ENCODE results near the gene VEPH1.

Gene VEPH1

DNA sequence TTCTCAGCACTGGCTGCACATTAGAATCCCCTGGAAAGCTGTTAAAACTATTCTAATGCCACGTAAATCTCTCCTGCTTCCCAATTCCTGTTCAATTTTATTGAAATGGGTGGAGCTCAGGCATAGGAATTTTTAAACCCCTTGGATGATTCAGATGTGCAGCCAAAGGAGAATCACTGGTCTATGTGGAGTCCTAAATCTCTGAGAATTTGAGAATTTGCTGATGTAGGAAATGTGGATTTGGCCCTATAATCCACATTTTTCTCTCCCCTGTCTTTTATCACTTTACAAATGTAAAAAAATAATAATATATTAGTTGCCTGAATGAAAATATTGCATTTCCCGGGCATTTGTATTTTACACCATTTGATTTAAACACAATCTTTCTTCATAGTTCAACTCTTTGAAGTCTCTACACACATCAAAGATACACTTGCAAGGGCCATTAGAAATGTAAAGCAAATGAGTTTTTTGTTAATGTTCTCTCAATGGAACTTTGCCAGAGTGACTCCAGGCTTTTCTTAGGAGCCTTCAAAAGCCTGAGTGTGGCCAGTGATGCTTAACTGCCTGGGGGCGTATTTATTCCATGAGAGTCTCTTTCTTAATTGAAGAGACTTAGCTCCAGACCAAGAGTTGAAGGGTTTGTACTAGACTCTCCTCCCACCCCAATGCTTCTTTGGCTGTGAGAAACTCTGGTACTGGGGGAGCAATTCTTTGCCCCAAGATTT, 115.3 kb downstream of the VEPH1 start:
- no peak for DNase-seq (ENCODE audit: insufficient read length, low spot score)
- no peak for FAIRE-seq
- no peak for TF ChIP-seq POLR2AphosphoS5 (IDR thresholded peaks at IDR 0.05; ENCODE audit: low read depth, low read length)
- TF ChIP-seq POLR2A (IDR thresholded peaks at IDR 0.05; ENCODE audit: low read depth, low read length) = no peak
- TF ChIP-seq SPI1 (IDR thresholded peaks at IDR 0.05; ENCODE audit: low read depth, low read length) = no peak
- no peak for TF ChIP-seq POU2F2 (IDR thresholded peaks at IDR 0.05; ENCODE audit: low read depth, low read length)
- TF ChIP-seq TAF1 (IDR thresholded peaks at IDR 0.05; ENCODE audit: low read depth, low read length) = no peak
- TF ChIP-seq PAX5 (IDR thresholded peaks at IDR 0.05; ENCODE audit: insufficient read depth, low read length, severe bottlenecking) = no peak

DNA sequence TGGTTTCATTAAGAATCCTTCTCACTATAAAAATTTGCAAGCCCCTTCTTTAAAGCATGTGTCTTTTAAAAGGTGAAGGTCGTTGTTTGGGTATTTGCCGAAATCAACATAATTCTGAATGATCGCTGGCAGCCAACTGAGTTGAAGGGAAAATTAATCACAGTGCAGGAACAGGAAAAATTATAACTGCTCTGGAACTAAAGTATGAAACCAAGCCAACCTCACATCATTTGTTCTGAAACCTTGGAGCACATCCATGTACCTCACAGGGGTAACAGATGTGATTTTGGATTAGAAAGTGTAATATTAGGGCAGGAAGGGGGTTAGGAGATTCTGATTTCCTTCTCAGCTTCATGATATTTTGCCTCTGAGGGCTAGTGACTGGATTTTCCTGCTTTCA, 118.7 kb downstream of the VEPH1 start:
- TF ChIP-seq TAF1 (IDR thresholded peaks at IDR 0.05; ENCODE audit: low read depth, low read length) (no peak), POLR2A (IDR thresholded peaks at IDR 0.05; ENCODE audit: low read depth, low read length) (no peak), PAX5 (IDR thresholded peaks at IDR 0.05; ENCODE audit: insufficient read depth, low read length, severe bottlenecking) (no peak), SPI1 (IDR thresholded peaks at IDR 0.05; ENCODE audit: low read depth, low read length) (no peak), POLR2AphosphoS5 (IDR thresholded peaks at IDR 0.05; ENCODE audit: low read depth, low read length) (no peak), POU2F2 (IDR thresholded peaks at IDR 0.05; ENCODE audit: low read depth, low read length) (no peak)
- DNase-seq (ENCODE audit: insufficient read length, low spot score) (no peak), FAIRE-seq (no peak)

DNA sequence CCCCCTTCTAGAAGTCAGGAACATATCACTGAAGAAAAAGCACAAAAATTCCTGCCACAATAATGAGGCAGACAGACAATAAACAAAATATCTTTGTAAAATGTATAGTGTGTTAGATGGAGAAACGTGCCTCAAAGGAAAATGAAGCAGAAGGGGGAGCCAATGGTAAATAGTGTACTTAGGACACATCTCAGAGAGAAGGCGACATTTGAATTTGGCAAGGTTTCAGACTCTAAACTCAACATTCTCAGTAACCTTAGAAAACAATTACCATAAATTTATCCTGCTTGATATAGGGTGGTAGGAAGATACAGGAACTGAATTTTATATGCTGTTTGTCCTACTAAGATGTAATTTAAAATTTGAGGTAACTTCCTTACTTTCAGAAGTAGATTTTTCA, 119.2 kb downstream of the VEPH1 start:
- FAIRE-seq = no peak
- DNase-seq (ENCODE audit: insufficient read length, low spot score) = no peak
- TF ChIP-seq POLR2A (IDR thresholded peaks at IDR 0.05; ENCODE audit: low read depth, low read length) (no peak), SPI1 (IDR thresholded peaks at IDR 0.05; ENCODE audit: low read depth, low read length) (no peak), TAF1 (IDR thresholded peaks at IDR 0.05; ENCODE audit: low read depth, low read length) (no peak)

DNA sequence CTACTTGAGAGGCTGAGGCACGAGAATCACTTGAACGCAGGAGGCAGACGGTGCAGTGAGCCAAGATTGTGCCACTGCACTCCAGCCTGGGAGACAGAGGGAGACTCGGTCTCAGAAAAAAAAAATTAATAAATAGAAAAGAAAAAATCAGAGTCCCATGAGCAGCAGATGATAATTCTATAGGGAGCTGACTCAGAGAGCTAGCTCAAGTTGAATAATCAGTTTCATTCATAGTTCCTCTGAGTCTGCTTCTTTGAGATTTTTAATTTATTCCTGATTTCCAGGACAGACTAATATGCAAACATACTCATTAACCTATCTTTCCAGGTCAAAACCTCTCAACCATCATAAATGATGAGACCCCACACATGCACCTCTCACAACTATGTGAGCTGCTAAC, 121.6 kb downstream of the VEPH1 start:
- TF ChIP-seq PAX5 (IDR thresholded peaks at IDR 0.05; ENCODE audit: insufficient read depth, low read length, severe bottlenecking) (no peak), POU2F2 (IDR thresholded peaks at IDR 0.05; ENCODE audit: low read depth, low read length) (no peak), TAF1 (IDR thresholded peaks at IDR 0.05; ENCODE audit: low read depth, low read length) (no peak), SPI1 (IDR thresholded peaks at IDR 0.05; ENCODE audit: low read depth, low read length) (no peak)
- no peak for DNase-seq (ENCODE audit: insufficient read length, low spot score)
- FAIRE-seq = no peak

DNA sequence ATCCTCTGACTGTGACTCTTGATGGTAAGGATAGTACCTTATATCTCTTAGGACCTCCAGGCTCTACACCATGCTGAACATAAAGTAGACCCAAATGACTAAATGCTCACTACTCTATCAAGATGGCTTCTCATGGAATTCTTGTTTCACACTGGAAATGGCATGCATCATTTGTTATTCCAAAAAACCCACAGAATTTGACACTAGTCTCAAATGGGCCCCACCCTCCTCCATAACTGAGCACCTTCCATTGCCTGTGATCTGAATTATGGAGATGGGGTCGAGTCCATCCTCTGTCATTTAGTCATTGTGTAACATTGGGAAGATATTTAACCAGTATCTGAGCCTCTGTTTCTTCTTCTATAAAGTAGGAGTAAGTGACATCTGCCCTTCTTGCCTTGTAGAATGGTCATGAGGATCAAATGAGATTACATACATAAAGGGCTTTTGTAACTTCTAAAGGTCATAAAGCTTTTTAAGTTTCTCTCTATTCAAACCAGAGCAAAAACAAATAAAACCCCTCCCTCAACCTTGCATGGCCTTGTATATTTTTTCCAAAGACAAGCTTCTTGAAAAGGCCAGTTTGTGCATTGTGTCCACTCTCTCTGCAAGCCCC, 123.6 kb downstream of the VEPH1 start:
- no peak for DNase-seq (ENCODE audit: insufficient read length, low spot score)
- FAIRE-seq = no peak
- no peak for TF ChIP-seq SPI1 (IDR thresholded peaks at IDR 0.05; ENCODE audit: low read depth, low read length)
- no peak for TF ChIP-seq PAX5 (IDR thresholded peaks at IDR 0.05; ENCODE audit: insufficient read depth, low read length, severe bottlenecking)
- no peak for TF ChIP-seq POU2F2 (IDR thresholded peaks at IDR 0.05; ENCODE audit: low read depth, low read length)
- TF ChIP-seq POLR2A (IDR thresholded peaks at IDR 0.05; ENCODE audit: low read depth, low read length) = no peak

DNA sequence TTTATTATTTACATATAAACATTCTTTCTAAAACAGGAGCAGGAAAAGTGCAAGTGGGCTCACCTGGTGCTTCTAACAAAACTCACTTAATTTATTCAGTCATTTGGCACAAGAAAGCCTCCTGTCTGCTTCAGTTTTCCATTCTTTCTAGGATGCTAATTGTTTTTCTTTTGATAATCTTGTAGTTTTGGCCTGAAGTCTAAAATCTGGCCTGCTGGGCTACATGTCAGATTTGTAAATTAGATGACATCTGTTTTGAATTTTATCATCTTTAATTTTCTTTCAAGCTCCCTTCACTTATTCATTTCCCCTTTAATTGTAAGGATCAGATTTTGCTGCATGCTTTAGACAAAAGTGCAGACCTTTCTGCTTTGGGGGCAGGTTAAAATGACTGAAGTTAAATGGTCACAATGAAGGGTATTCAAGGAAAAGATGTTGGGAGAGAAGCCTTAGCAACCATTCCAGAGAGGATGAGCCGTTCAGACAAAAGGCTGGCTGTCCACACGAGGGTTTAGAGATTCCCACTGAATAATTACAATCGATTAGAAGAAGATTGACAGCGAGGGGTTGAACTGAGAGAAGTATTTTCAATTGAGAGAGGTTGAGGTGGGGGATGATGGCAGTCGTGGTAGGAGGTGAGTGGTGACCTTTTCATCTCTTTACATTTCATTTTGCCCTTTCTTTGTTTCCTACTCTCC, 126.5 kb downstream of the VEPH1 start:
- DNase-seq (ENCODE audit: insufficient read length, low spot score) = no peak
- TF ChIP-seq PAX5 (IDR thresholded peaks at IDR 0.05; ENCODE audit: insufficient read depth, low read length, severe bottlenecking) = no peak
- no peak for TF ChIP-seq POLR2A (IDR thresholded peaks at IDR 0.05; ENCODE audit: low read depth, low read length)
- no peak for TF ChIP-seq TAF1 (IDR thresholded peaks at IDR 0.05; ENCODE audit: low read depth, low read length)
- no peak for TF ChIP-seq POLR2AphosphoS5 (IDR thresholded peaks at IDR 0.05; ENCODE audit: low read depth, low read length)
- no peak for TF ChIP-seq SPI1 (IDR thresholded peaks at IDR 0.05; ENCODE audit: low read depth, low read length)
- no peak for TF ChIP-seq POU2F2 (IDR thresholded peaks at IDR 0.05; ENCODE audit: low read depth, low read length)
- no peak for FAIRE-seq

DNA sequence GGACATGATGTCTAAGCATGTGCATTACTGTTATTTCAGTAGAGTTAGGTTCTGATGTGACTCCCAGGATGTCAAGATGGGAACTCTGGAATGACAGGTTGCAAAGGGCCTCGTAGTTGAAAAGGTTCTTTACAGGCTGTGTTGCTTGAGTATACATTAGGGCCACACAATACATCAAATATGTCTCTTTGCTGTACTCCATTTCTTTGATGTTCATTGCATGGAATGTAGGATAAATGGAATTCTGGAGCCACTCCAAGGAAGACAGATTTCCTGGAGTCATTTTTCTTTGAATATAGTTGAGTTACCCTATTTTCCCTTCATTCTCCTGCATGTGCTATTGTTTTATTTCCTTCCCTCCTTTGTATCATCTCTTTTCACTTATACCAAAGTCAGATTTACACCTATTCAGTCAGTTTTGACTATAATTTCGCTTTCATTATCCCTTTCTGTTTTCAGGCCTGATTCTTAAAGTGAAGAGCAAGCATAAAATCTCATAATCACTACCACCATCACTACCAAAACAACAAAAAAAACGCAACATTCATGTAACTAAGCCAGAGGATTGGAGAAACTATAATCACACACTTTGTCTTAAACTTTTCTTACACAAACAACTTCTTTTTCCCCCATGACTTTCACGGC, 127.8 kb downstream of the VEPH1 start:
- FAIRE-seq (no peak), DNase-seq (ENCODE audit: insufficient read length, low spot score) (no peak)
- TF ChIP-seq SPI1 (IDR thresholded peaks at IDR 0.05; ENCODE audit: low read depth, low read length) = no peak
- no peak for TF ChIP-seq POLR2A (IDR thresholded peaks at IDR 0.05; ENCODE audit: low read depth, low read length)
- no peak for TF ChIP-seq PAX5 (IDR thresholded peaks at IDR 0.05; ENCODE audit: insufficient read depth, low read length, severe bottlenecking)
- no peak for TF ChIP-seq POU2F2 (IDR thresholded peaks at IDR 0.05; ENCODE audit: low read depth, low read length)

DNA sequence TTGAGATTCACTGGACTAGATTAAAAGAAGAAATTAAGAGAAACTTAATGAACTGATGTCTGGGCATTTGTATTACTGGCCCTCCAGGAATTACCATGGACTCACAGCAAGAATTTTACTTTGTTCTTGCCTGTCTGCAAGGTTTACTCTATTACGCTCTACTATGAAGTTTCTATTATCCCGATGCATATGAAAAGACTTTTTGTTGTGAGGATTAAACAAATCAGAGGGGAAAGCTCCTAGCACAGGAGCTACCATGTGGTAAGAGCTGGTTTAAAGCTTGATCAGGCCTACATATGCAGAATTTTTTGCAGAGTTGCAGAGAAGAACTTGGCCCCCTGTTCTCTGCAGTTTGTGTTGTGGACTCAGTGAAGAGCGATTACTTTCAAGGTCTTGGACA, 128.3 kb downstream of the VEPH1 start:
- DNase-seq (ENCODE audit: insufficient read length, low spot score) (no peak), FAIRE-seq (no peak)
- TF ChIP-seq POLR2AphosphoS5 (IDR thresholded peaks at IDR 0.05; ENCODE audit: low read depth, low read length) (no peak), TAF1 (IDR thresholded peaks at IDR 0.05; ENCODE audit: low read depth, low read length) (no peak), POLR2A (IDR thresholded peaks at IDR 0.05; ENCODE audit: low read depth, low read length) (no peak), POU2F2 (IDR thresholded peaks at IDR 0.05; ENCODE audit: low read depth, low read length) (no peak), SPI1 (IDR thresholded peaks at IDR 0.05; ENCODE audit: low read depth, low read length) (no peak), PAX5 (IDR thresholded peaks at IDR 0.05; ENCODE audit: insufficient read depth, low read length, severe bottlenecking) (no peak)

DNA sequence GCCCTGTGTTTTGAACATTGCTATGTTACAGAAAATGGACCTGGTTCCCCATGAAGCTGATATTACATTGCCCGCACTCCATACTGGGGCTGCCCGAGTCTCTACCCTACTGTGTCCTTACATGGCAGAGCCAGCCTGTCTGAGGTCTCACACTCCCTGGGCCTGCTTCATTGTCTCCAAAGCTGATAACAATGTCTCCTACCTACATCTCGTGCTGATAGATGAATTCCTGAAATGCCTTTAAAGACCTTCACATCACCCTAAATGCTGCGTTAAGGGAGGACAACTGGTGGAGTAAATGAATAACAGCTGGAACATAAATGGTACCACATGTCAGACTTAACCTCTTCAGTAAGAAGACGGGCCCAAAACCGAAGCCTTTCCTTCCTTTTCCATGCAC, 129.4 kb downstream of the VEPH1 start:
- DNase-seq (ENCODE audit: insufficient read length, low spot score) (no peak), FAIRE-seq (no peak)
- TF ChIP-seq TAF1 (IDR thresholded peaks at IDR 0.05; ENCODE audit: low read depth, low read length) (no peak), POLR2AphosphoS5 (IDR thresholded peaks at IDR 0.05; ENCODE audit: low read depth, low read length) (no peak), POLR2A (IDR thresholded peaks at IDR 0.05; ENCODE audit: low read depth, low read length) (no peak), PAX5 (IDR thresholded peaks at IDR 0.05; ENCODE audit: insufficient read depth, low read length, severe bottlenecking) (no peak), SPI1 (IDR thresholded peaks at IDR 0.05; ENCODE audit: low read depth, low read length) (no peak), POU2F2 (IDR thresholded peaks at IDR 0.05; ENCODE audit: low read depth, low read length) (no peak)
